C4-2B (cell line): ENCODE results near the gene ZNF444.

Experiments
- CTCF ChIP-seq: fragments of 450-650 bp; conservative IDR thresholded peaks from 2 replicates; pipeline ENCODE4 v1.5.1; 2017; ENCODE audit warnings: mild to moderate bottlenecking
- ZFX ChIP-seq: fragments of 450-650 bp; IDR thresholded peaks from 2 replicates; pipeline ENCODE4 v1.6.1; 2017

- TF ChIP-seq CTCF (no peak), ZFX (no peak)
These were observed 35.8 kb downstream of the ZNF444 start for GRCh38 chr19:56176881-56177280.
